G401.6 (cell line): ENCODE results near the gene IPO8.
"Not testable (repeated sequence)": the region's sequence is repeated elsewhere in the genome, so short reads cannot be mapped to it uniquely, and the experiment has no call there.

Source experiments
- FAIRE-seq: peaks from 2 replicates; lab custom pipeline; 2012; peaks lifted over from hg19 to GRCh38; lab: Jason Lieb, UNC

IPO8 gene

DNA sequence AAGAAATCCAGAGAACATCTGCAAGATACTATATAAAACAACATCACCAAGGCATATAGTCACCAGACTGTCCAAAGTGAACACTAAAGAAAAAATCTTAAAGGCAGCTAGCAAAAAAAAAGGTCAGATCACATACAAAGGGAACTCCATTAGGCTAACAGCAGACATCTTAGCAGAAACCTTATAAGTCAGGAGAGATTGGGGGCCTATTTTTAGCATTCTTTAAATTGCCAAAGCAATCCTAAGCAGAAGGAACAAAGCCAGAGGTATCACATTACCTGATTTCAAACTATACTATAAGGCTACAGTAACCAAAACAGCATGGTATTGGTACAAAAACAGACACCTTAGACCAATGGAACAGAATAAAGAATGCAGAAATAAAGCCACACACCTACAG, 92.5 kb downstream of the IPO8 start:
- FAIRE-seq: no peak

DNA sequence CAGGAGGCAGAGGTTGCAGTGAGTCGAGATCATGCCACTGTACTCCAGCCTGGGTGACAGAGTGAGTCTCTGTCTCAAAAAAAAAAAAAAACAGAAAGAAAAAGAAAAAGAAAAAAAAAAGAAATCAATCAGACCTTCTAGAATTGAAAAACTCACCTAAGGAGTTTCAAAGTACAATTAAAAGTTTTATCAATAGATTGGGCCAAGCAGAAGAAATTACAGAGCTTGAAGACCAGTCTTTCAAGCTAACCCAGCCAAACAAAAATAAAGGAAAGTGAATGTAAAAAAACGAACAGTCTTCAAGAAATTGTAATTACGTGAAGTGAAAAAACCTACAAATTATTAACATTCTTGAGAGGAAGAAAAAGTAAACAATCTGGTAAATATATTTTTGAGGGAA, 93.0 kb downstream of the IPO8 start:
- no peak for FAIRE-seq

DNA sequence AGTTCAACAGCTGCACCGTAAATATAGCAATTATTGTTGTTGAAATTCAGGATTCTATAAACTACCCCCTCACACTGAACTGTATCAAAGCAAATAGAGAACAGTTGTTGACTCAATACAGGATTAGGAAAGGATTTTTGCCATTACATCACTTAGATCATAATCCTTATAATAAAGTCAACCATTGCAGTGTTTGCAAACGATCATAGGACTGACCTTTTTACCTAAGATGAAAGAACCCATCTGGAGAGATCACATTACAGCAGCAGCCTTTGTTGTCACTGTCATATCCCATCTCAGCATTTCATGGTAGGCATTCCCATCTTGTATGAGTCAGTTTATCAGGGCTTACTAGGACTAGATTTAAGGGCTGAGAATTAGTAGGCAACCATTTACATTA, 96.1 kb downstream of the IPO8 start:
- FAIRE-seq: no peak

DNA sequence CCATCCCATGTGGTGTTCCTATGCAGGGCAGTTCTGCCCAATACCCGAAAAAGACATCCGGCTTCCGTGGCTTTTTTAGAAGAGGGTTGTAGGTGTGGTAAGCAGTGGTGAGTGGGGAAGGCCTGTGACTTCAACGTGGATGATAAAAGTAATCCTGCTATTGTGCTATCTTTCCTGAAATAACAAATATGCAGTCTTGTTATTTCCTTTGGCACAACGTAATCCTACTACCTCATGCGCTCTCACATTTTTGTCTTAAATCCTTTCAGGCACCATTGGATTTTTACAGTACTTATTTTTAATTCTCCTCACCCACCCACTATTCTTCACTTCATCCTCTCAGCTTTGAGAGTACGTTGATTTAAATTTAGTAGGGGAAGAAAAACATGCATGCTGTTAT, 96.8 kb downstream of the IPO8 start:
- no peak for FAIRE-seq

DNA sequence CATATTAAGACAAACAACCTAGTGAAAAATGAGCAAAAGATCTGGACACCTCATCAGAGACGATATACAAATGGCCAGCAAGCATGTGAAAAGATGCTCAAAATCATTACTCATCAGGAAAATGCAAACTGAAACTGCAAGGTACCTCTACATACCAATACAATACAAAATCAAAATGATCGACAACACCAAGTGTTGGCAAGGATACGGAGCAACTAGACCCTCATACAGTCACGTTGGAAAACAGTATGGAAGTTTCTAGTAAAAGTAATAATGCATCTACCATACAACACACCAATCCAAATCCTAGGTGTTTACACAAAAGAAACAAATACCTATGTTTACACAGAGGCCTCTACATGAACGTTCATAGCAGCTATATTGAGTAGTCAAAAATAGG, 99.9 kb downstream of the IPO8 start:
- FAIRE-seq: no peak

DNA sequence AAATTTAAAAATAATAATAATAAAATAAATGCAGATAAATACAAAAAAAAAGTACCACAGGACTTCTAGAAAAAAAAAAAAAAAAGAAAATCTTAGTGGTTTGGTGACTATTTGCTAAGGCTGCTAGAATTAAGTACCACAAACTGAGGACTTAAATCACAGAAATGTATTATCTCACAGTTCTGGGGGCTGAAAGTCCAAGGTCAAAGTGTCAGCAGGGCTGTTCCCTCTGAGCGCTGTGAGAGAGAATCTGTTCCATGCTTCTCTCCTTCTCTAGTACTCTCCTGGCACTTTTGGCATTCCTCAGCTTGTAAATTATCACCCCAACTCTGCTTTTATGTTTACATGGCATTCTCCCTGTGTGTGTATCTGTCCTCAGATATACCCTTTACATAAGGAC, 101.2 kb downstream of the IPO8 start:
- FAIRE-seq: no peak

DNA sequence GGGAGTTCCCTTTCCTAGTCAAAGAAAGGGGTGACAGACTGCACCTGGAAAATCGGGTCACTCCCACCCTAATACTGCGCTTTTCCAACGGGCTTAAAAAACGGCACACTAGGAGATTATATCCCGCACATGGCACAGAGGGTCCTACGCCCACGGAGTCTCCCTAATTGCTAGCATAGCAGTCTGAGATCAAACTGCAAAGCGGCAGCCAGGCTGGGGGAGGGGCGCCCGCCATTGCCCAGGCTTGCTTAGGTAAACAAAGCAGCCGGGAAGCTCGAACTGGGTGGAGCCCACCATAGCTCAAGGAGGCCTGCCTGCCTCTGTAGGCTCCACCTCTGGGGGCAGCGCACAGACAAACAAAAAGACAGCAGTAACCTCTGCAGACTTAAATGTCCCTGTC, 107.1 kb downstream of the IPO8 start:
- not testable (repeated sequence) for FAIRE-seq

DNA sequence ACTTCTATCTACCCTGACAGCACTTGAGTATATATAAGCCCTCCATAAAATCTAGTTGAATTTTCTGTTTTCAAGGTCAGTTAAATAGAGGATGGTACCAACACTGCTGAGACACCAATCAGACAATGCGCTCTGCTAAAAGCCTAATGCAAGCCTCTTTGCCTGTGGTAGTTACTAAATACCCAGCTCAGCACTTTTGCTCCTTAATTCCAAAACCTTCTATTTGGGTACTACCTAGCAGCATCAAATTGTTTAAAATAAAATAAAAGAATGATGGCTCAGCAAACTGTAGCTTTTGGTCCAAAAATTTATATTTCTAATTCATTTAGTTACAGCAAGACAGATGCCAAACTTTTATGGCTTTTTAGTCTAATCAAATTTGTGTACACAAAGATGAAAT, 107.9 kb downstream of the IPO8 start:
- FAIRE-seq: no peak

DNA sequence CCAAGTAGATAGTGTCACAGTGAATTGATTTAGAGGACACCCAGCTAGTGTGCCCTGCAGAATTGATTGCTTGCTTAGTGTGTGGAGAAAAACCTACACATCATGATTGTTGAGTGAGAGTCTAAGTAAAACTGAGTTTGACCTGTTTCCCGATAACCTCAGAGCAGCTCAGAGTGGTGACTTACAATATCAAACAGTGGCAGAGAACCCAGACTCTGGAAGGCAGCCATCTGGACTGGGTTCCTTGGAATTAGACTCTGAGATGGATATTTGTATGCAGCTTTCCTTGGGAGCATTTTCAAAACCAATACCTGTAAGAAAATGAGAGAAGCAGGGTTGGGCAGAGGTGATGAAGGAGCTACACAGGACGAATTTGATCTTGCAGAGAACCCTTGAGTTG, 109.8 kb downstream of the IPO8 start:
- no peak for FAIRE-seq

DNA sequence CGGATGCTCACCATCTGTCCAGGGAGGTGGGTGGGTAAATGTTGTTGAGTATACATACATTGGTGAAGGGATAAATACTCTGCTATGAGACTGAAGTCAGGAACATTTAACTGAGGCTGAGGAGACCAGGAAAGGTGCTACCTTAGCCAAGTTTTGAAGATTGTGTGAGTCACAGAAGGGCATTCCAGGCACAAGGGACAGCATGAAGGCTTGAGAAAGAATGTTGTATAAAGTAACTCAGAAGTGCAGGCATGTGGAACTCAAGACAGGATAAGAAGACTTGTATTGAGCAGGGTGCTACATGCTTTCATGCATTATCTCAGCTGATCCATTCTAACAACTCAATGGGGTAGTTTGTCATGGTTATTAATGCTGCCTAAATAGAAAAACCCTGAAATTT, 112.7 kb downstream of the IPO8 start:
- FAIRE-seq: no peak

DNA sequence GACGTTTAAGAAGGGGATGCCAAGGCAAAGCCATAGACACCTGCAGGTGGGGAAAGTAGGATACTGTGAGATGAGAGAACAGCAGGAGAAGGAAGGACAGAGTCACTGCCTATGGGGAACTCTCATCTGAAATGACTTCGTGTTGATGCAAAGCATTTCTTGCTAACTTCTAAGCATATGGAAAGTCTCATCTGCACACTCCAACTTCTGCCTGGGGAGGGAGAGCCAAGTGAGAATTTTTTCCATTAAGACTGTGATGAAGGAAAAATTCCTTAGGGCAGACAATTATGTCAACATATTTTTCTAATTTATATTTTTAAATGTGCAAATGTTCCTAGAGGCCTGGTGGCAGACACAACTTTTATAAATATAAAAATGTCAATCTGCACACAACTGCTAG, 115.3 kb downstream of the IPO8 start:
- FAIRE-seq: no peak
